ENCODE results near the gene CMTM8. TPM values are rescaled to one million over a fixed set of nuclear protein-coding genes. Genes with fewer than 3 reads are reported as not detected.

The CMTM8 gene
- total and polyA plus RNA-seq, 2 of the 8 experiments (the other 6 are each of a cell fraction or from before 2014, with no cell fraction given) = 10.5 to 22.4 TPM

DNA sequence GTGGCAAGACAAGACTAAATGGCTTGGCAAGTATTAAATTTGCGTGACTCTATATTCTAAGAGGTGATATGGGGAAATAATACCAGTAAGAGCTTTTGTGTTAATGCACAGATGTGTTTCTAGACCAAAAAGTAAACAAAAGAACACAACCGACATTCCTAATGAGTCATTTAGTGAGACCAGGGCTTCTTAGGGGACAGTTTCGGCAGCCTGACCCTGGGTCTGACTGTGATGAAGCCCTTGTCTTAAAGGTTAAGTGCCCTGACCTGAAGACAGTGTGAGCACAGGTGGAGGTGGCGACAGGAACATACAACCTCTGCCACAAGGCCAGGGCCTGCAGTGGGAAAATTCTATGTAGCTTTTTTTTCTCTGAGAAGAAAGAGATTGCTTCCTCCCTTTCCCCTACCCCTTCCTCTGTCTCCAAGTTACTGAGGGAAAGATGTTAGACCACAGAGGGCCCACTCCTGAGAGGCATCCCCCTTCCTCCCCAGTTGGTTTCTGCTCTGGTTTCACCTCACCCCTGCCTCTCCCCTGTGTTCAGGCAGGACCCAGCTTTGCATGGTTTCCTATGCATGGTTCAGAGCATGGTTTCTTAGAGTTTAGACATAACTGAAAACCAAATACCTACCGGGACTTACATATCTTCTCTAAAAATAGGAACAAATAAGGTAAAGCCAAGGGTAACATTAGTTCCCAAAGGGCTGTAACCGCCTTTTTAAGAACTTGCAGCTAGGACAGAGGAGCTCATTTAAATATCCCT, 128.3 kb downstream of the CMTM8 start (continued):
- TF ChIP-seq, protein P1, sequence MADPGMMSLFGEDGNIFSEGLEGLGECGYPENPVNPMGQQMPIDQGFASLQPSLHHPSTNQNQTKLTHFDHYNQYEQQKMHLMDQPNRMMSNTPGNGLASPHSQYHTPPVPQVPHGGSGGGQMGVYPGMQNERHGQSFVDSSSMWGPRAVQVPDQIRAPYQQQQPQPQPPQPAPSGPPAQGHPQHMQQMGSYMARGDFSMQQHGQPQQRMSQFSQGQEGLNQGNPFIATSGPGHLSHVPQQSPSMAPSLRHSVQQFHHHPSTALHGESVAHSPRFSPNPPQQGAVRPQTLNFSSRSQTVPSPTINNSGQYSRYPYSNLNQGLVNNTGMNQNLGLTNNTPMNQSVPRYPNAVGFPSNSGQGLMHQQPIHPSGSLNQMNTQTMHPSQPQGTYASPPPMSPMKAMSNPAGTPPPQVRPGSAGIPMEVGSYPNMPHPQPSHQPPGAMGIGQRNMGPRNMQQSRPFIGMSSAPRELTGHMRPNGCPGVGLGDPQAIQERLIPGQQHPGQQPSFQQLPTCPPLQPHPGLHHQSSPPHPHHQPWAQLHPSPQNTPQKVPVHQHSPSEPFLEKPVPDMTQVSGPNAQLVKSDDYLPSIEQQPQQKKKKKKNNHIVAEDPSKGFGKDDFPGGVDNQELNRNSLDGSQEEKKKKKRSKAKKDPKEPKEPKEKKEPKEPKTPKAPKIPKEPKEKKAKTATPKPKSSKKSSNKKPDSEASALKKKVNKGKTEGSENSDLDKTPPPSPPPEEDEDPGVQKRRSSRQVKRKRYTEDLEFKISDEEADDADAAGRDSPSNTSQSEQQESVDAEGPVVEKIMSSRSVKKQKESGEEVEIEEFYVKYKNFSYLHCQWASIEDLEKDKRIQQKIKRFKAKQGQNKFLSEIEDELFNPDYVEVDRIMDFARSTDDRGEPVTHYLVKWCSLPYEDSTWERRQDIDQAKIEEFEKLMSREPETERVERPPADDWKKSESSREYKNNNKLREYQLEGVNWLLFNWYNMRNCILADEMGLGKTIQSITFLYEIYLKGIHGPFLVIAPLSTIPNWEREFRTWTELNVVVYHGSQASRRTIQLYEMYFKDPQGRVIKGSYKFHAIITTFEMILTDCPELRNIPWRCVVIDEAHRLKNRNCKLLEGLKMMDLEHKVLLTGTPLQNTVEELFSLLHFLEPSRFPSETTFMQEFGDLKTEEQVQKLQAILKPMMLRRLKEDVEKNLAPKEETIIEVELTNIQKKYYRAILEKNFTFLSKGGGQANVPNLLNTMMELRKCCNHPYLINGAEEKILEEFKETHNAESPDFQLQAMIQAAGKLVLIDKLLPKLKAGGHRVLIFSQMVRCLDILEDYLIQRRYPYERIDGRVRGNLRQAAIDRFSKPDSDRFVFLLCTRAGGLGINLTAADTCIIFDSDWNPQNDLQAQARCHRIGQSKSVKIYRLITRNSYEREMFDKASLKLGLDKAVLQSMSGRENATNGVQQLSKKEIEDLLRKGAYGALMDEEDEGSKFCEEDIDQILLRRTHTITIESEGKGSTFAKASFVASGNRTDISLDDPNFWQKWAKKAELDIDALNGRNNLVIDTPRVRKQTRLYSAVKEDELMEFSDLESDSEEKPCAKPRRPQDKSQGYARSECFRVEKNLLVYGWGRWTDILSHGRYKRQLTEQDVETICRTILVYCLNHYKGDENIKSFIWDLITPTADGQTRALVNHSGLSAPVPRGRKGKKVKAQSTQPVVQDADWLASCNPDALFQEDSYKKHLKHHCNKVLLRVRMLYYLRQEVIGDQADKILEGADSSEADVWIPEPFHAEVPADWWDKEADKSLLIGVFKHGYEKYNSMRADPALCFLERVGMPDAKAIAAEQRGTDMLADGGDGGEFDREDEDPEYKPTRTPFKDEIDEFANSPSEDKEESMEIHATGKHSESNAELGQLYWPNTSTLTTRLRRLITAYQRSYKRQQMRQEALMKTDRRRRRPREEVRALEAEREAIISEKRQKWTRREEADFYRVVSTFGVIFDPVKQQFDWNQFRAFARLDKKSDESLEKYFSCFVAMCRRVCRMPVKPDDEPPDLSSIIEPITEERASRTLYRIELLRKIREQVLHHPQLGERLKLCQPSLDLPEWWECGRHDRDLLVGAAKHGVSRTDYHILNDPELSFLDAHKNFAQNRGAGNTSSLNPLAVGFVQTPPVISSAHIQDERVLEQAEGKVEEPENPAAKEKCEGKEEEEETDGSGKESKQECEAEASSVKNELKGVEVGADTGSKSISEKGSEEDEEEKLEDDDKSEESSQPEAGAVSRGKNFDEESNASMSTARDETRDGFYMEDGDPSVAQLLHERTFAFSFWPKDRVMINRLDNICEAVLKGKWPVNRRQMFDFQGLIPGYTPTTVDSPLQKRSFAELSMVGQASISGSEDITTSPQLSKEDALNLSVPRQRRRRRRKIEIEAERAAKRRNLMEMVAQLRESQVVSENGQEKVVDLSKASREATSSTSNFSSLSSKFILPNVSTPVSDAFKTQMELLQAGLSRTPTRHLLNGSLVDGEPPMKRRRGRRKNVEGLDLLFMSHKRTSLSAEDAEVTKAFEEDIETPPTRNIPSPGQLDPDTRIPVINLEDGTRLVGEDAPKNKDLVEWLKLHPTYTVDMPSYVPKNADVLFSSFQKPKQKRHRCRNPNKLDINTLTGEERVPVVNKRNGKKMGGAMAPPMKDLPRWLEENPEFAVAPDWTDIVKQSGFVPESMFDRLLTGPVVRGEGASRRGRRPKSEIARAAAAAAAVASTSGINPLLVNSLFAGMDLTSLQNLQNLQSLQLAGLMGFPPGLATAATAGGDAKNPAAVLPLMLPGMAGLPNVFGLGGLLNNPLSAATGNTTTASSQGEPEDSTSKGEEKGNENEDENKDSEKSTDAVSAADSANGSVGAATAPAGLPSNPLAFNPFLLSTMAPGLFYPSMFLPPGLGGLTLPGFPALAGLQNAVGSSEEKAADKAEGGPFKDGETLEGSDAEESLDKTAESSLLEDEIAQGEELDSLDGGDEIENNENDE (IDR thresholded peaks at IDR 0.05; ENCODE audit: insufficient replicate concordance, low read length) = no peak
- TF ChIP-seq RBBP5 (IDR thresholded peaks at IDR 0.05; ENCODE audit: borderline replicate concordance, low read depth, low read length) (no peak), POLR2A (IDR thresholded peaks at IDR 0.05; ENCODE audit: control extremely low read depth in 1 of 2, low read depth in 2 of 2, low read length in 2 of 2) (no peak), ZNF274 (IDR thresholded peaks at IDR 0.05; ENCODE audit: borderline replicate concordance, extremely low read depth, low read length) (no peak), TBP (IDR thresholded peaks at IDR 0.05; ENCODE audit: low read depth, low read length) (no peak), HDAC6 (IDR thresholded peaks at IDR 0.05; ENCODE audit: low read depth, low read length) (no peak), CBX8 (IDR thresholded peaks at IDR 0.05; ENCODE audit: borderline replicate concordance, low read depth, low read length) (no peak), MAFK (IDR thresholded peaks at IDR 0.05; ENCODE audit: low read depth, low read length) (no peak), EGR1 (IDR thresholded peaks at IDR 0.05; ENCODE audit: borderline replicate concordance, low read depth, low read length) (no peak)
